WTC11 (cell line): Measurements from ENCODE around the gene ADGRA1. TPM values are rescaled to one million over a fixed set of nuclear protein-coding genes. Genes with fewer than 3 reads are reported as not detected.

Experiments used
- ATAC-seq: fragments of 200-7000 bp; cut with Tn5 transposase; 2 replicates; pipeline ENCODE4 v1.10.0; 2021; ENCODE audit warnings: mild to moderate bottlenecking, moderate library complexity
- CTCF ChIA-PET: fragments of 300-600 bp; sonication (Branson Sonifier 250); formaldehyde crosslinking; loops from one replicate; lab custom pipeline; 2021; ENCODE audit warnings: antibody characterized with exemption; lab: Charles Lee
- POLR2A ChIA-PET: fragments of 350-600 bp; sonication (Branson Sonifier 250); formaldehyde crosslinking; loops from one replicate; lab custom pipeline; 2021; ENCODE audit warnings: antibody characterized with exemption; lab: Charles Lee
- DNase-seq: peaks from one replicate; pipeline ENCODE4 v3.0.0; 2021; ENCODE audit warnings: low spot score
- H3K27ac Mint-ChIP-seq: 2 replicates; pipeline ENCODE4 v1.8.0; 2021; ENCODE audit warnings: mixed read lengths
- H3K27me3 Mint-ChIP-seq: 2 replicates; pipeline ENCODE4 v1.8.0; 2021; ENCODE audit warnings: low read depth, mild to moderate bottlenecking, moderate library complexity, mixed read lengths
- H3K36me3 Mint-ChIP-seq: 2 replicates; pipeline ENCODE4 v1.8.0; 2021; ENCODE audit warnings: mixed read lengths
- H3K4me1 Mint-ChIP-seq: 2 replicates; pipeline ENCODE4 v1.8.0; 2022; ENCODE audit warnings: mixed read lengths
- H3K4me3 Mint-ChIP-seq: 2 replicates; pipeline ENCODE4 v1.8.0; 2021; ENCODE audit warnings: mild to moderate bottlenecking, moderate library complexity, mixed read lengths
- H3K9me3 Mint-ChIP-seq: 2 replicates; pipeline ENCODE4 v1.8.0; 2021; ENCODE audit warnings: mixed read lengths
- ATF3 ChIP-seq: sonication (generic); formaldehyde crosslinking; conservative IDR thresholded peaks from 2 replicates; pipeline ENCODE4 v1.8.1; 2022; ENCODE audit warnings: mild to moderate bottlenecking, missing genetic modification reagents
- CTCF ChIP-seq: fragments of 200-600 bp; IDR thresholded peaks from 2 replicates; pipeline ENCODE4 v1.8.0; 2022; ENCODE audit warnings: antibody characterized with exemption
- E2F1 ChIP-seq: sonication (generic); formaldehyde crosslinking; IDR thresholded peaks from 2 replicates; pipeline ENCODE4 v1.8.0; 2022; ENCODE audit warnings: mild to moderate bottlenecking, missing genetic modification reagents
- E2F5 ChIP-seq: sonication (generic); formaldehyde crosslinking; IDR thresholded peaks from 2 replicates; pipeline ENCODE4 v1.8.1; 2022; ENCODE audit warnings: mild to moderate bottlenecking, moderate library complexity, missing genetic modification reagents
- ELF4 ChIP-seq: sonication (generic); formaldehyde crosslinking; IDR thresholded peaks from 2 replicates; pipeline ENCODE4 v1.8.1; 2022; ENCODE audit warnings: low read depth, mild to moderate bottlenecking, moderate library complexity, missing genetic modification reagents
- ESRRA ChIP-seq: sonication (generic); formaldehyde crosslinking; IDR thresholded peaks from 2 replicates; pipeline ENCODE4 v1.8.1; 2022; ENCODE audit warnings: mild to moderate bottlenecking, missing genetic modification reagents, borderline replicate concordance
- FOXK1 ChIP-seq: sonication (generic); formaldehyde crosslinking; IDR thresholded peaks from 2 replicates; pipeline ENCODE4 v1.8.0; 2022; ENCODE audit warnings: mild to moderate bottlenecking, moderate library complexity, missing genetic modification reagents
- HMGA2 ChIP-seq: fragments of 250-450 bp; sonication (Bioruptor Pico); IDR thresholded peaks from 2 replicates; pipeline ENCODE4 v1.4.0; 2021; ENCODE audit warnings: mild to moderate bottlenecking, moderate library complexity
- KAT7 ChIP-seq: sonication (generic); formaldehyde crosslinking; IDR thresholded peaks from 2 replicates; pipeline ENCODE4 v1.8.1; 2023; ENCODE audit warnings: missing genetic modification reagents, mild to moderate bottlenecking, borderline replicate concordance
- MAX ChIP-seq: sonication (generic); formaldehyde crosslinking; IDR thresholded peaks from 2 replicates; pipeline ENCODE4 v1.8.0; 2022; ENCODE audit warnings: mild to moderate bottlenecking, missing genetic modification reagents
- MYBL2 ChIP-seq: sonication (generic); formaldehyde crosslinking; IDR thresholded peaks from 2 replicates; pipeline ENCODE4 v1.8.1; 2023; ENCODE audit warnings: mild to moderate bottlenecking, moderate library complexity, missing genetic modification reagents
- PRDM15 ChIP-seq: sonication (generic); formaldehyde crosslinking; IDR thresholded peaks from 2 replicates; pipeline ENCODE4 v1.8.0; 2022; ENCODE audit warnings: missing genetic modification reagents
- RORB ChIP-seq: fragments of 250-450 bp; sonication (Bioruptor Pico); IDR thresholded peaks from 2 replicates; pipeline ENCODE4 v1.9.0; 2021; ENCODE audit warnings: mild to moderate bottlenecking
- TEAD1 ChIP-seq: sonication (generic); formaldehyde crosslinking; IDR thresholded peaks from 2 replicates; pipeline ENCODE4 v1.8.0; 2022; ENCODE audit warnings: mild to moderate bottlenecking, missing genetic modification reagents
- ZNF121 ChIP-seq: sonication (generic); formaldehyde crosslinking; IDR thresholded peaks from 2 replicates; pipeline ENCODE4 v1.8.0; 2023; ENCODE audit warnings: missing genetic modification reagents
- ZNF263 ChIP-seq: sonication (generic); formaldehyde crosslinking; IDR thresholded peaks from 2 replicates; pipeline ENCODE4 v1.8.1; 2022; ENCODE audit warnings: low read depth, mild to moderate bottlenecking, moderate library complexity, missing genetic modification reagents
- total RNA-seq: library from RNA; stranded (reverse); gene quantifications from 3 replicates; pipeline ENCODE4 v1.2.3, GENCODE V29; 2021

ADGRA1 gene
- total RNA-seq, 1 experiment from 2014 or later, result 0.20 TPM

- POLR2A ChIA-PET, result no interaction called here
- no peaks in the 10 kb centered on the region for H3K27me3 Mint-ChIP-seq
- TF ChIP-seq ZNF263, result no peak
- TF ChIP-seq MYBL2 (CRISPR knock-in tag), result no peak
- no peak for TF ChIP-seq E2F5 (CRISPR knock-in tag)
- TF ChIP-seq RORB (CRISPR knock-in tag), result no peak
- TF ChIP-seq ELF4 (CRISPR knock-in tag), result no peak
- no peak for TF ChIP-seq PRDM15 (CRISPR knock-in tag)
- no peak overlapping the region for H3K27ac Mint-ChIP-seq
- 0 out of 2 replicates have a peak, but pooled peaks cover 4% of the 10 kb centered on the region for H3K9me3 Mint-ChIP-seq
- DNase-seq (no peak), ATAC-seq (no peak)
- CTCF ChIA-PET, result no interaction called here
- H3K4me3 Mint-ChIP-seq, result no peak overlapping the region
- peaks cover 20% of the 10 kb centered on the region for H3K36me3 Mint-ChIP-seq
- peaks cover 17% of the 10 kb centered on the region for H3K4me1 Mint-ChIP-seq
These were observed 77.3 kb downstream of the ADGRA1 start for GRCh38 chr10:133164816-133165555.

- TF ChIP-seq HMGA2 (CRISPR knock-in tag), result no peak
- TF ChIP-seq TEAD1 (CRISPR knock-in tag), result no peak
- no peak for TF ChIP-seq ZNF263
- no peak for TF ChIP-seq E2F1 (CRISPR knock-in tag)
- TF ChIP-seq ATF3 (CRISPR knock-in tag), result no peak
- no peak for TF ChIP-seq PRDM15 (CRISPR knock-in tag)
- no peak for TF ChIP-seq KAT7 (CRISPR knock-in tag)
- no peak for TF ChIP-seq ZNF121 (CRISPR knock-in tag)
- TF ChIP-seq ESRRA (CRISPR knock-in tag), result no peak
- TF ChIP-seq MYBL2 (CRISPR knock-in tag), result no peak
- TF ChIP-seq FOXK1 (CRISPR knock-in tag), result no peak
- no peak for TF ChIP-seq CTCF
- no peak for TF ChIP-seq MAX (CRISPR knock-in tag)
- TF ChIP-seq, all 79 proteins: peak for 0
- ChIA-PET POLR2A (no interaction called here), CTCF (no interaction called here)
- H3K36me3 Mint-ChIP-seq, result peaks cover 21% of the 10 kb centered on the region
- H3K27me3 Mint-ChIP-seq, result no peaks in the 10 kb centered on the region
- H3K4me3 Mint-ChIP-seq, result no peak overlapping the region
- H3K27ac Mint-ChIP-seq, result peak overlapping the region; percentile 36
- 0 out of 2 replicates have a peak, but pooled peaks cover 4% of the 10 kb centered on the region for H3K9me3 Mint-ChIP-seq
- peaks cover 17% of the 10 kb centered on the region for H3K4me1 Mint-ChIP-seq
- no peak for ATAC-seq
- DNase-seq, result no peak
These were observed 78.1 kb downstream of the ADGRA1 start for GRCh38 chr10:133165556-133166503.
